NAMALWA (cell line): ENCODE data around the gene INO80.

Experiments
- DNase-seq: peaks from one replicate; pipeline ENCODE4 v3.0.0-alpha.2; 2015; ENCODE audit warnings: low spot score

Gene INO80

DNA sequence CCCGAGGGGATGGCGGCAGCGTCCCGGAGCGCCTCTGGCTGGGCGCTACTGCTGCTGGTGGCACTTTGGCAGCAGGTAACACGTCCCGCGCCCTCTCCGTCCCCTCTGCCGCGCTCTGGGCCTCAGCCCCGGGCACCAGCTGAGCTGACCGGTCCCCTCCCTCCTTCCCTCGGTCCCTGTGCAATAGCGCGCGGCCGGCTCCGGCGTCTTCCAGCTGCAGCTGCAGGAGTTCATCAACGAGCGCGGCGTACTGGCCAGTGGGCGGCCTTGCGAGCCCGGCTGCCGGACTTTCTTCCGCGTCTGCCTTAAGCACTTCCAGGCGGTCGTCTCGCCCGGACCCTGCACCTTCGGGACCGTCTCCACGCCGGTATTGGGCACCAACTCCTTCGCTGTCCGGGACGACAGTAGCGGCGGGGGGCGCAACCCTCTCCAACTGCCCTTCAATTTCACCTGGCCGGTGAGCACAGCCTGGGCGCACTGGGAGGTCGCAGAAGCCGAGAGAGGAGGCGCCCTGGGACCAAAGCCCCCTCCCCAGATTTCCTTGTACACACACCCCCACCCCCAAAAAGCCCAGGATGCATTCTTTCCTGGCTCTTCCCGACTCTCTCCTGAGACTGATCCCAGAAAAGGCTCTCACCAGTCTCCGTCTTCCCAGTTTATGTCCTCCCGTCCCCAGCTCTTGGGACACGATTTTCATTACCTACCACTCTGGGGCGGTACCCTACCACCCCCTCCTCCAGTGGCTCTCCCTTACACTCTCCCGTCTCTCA lies 186.2 kb downstream of the INO80 start:
- DNase-seq = no peak
